Adipose tissue (tissue), 3 donors: Measurements from ENCODE around the gene HEY2. TPM values are rescaled to one million over a fixed set of nuclear protein-coding genes. Genes with fewer than 3 reads are reported as not detected.
"Not testable (repeated sequence)": the region's sequence is repeated elsewhere in the genome, so short reads cannot be mapped to it uniquely, and the experiment has no call there.

Source experiments
- H3K27ac ChIP-seq: one replicate; pipeline ENCODE4 v1.5.1; 2013; ENCODE audit warnings: low read depth, low read length
- WGBS, 3 donors: extraction: QIAGEN DNeasy Blood & Tissue Kit; methylation state at CpG; one replicate each; pipeline ENCODE4 v1.1.7; 2013; 5-methylcytosine and 5-hydroxymethylcytosine counted together
- polyA plus RNA-seq, 3 donors: library from polyadenylated mRNA; stranded (reverse); fragments of 200-250 nt; gene quantifications; one replicate each; pipeline ENCODE4 v1.2.3, GENCODE V29; 2013
- donor health status: healthy with polysubstance abuse.
- donor health status: Bipolar disorder and iron deficiency.
- donor health status: healthy.

HEY2 gene
- polyA plus RNA-seq, 3 donors, result 1.6 to 3.3 (median 1.7) TPM

- WGBS, 3 donors, result 0 to 1% (median 0%) methylated on average over 78 to 100 of the region's 100 CpGs
- peak within 1 kb of the TSS; percentile 81 for H3K27ac ChIP-seq
Measured at GRCh38 chr6:125790358-125791150, 41.1 kb downstream of the HEY2 start, which contains the start of gene NCOA7. NCOA7 (plus strand) TSS chr6:125790960; CDS start chr6:125815355, 24,395 bp downstream.

DNA sequence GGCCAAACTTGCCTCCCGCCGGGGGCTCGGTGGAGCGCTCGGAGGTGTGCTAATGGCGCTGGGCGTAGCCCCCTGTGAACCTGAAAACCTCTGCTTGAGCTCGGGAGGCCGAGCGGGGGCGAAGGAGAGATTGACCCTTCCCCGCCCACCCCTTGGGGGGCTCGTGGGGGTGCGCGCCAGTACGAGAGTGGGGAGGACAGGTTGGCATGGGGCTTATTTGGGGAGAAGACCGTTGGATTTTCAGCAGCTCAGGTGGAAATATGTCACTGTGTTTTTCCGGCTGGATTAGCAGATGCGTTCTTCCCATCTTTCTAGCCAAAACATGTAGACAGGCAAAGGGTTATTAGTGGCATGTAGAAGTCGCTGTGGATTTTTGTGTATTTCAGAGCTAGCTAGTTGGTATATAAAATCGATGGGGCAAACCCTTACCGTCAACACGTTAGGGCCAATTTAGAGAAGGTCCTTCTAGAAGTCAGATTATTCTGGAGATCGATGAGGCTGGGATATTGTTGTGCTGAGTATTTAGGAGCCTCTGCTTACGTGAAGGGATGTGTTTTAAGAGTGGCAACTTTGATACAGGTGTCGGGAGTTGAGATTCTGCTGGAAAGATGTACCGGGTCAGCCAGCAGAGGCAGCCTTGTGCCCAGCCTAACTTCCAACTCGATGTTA, 41.9 kb downstream of the HEY2 start:
- 0 to 1% (median 0%) methylated on average over 28 of the region's 28 CpGs for WGBS, 3 donors
- no peak overlapping the region for H3K27ac ChIP-seq

GRCh38 chr6:125791820-125792165, 42.4 kb downstream of the HEY2 start:
- H3K27ac ChIP-seq, result no peak overlapping the region

- H3K27ac ChIP-seq, result no peak overlapping the region
- 48 to 53% (median 53%) methylated on average over 3 of the region's 3 CpGs for WGBS, 3 donors
Measured at GRCh38 chr6:125792172-125792571, 42.7 kb downstream of the HEY2 start.

DNA sequence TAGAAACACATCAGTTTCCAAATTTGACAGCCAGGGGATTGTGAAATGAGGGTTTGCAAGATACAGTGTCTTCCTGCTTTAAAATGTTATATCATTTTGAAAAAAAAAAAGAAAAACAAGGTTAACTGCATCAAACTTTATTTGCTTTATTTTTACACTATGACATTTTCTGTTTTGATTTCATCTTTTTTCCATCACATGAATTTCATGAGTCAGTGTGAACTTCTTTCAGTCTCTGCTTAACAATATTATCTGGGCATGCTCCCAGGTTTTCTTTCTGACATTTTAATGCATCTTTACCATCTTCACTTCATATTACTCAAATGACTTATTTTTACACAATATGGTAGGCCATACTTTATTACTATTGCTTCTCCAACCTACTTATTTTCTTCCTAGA, 43.2 kb downstream of the HEY2 start:
- H3K27ac ChIP-seq, result no peak overlapping the region

- WGBS, 3 donors, result 66 to 93% (median 75%) methylated on average over 2 of the region's 2 CpGs
- no peak overlapping the region for H3K27ac ChIP-seq
Measured at GRCh38 chr6:125793280-125793679, 43.8 kb downstream of the HEY2 start.

DNA sequence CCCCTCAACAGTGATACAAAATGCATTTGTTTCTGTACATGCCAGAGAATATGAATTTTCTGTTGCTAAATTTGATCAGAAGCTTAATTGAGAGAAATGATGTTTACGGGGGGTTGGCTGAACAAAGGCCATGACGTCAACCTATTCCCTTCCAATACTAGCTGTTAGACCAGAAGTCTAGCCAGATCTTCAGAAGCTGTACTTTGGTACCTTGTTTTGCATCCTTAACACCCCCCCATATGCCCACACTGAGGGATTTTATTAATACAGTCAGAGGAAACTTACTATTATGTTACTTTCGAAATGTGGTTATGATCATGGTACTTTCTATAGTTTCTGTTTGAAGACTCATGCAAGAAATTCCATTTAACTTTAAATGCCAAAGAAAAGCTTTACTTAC, 44.4 kb downstream of the HEY2 start:
- H3K27ac ChIP-seq, result no peak overlapping the region
- WGBS, 3 donors, result 61 to 82% (median 67%) methylated on average over 3 of the region's 3 CpGs

DNA sequence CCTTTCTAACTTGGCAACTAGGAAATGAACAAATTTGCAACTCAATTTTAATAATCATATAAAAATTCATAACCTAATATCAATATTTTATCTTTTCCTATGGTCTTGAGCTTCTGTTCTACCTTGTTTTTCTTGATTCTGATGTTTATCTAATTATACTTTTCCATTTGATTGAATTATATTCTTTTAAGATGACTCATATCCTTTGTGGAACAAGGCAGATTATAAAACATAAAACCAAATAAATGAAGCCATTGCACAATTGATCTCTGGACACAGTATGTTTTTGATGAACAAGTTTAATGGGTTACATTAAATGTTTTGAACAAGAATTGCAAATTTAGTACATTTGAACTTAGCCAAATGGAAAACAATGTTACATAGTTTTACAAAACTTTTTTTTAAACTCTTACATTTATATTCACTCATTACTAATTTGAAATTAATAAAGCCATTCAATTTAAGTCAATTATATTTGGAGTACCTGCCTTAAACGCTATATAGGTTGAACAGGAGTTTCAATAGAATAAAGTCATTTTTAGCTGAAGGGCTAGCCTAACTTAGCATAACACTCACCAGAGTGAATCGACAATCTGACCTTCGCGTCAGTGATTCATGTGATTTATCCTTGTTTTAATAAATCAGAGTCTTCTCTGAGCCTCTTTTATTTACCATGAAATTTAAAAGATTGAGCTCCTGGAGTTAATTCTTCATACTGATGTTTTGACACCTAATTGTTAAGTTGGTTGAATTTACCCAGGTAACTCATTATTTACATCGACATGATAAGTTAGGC, 45.1 kb downstream of the HEY2 start:
- 73 to 92% (median 92%) methylated on average over 5 of the region's 5 CpGs for WGBS, 3 donors

DNA sequence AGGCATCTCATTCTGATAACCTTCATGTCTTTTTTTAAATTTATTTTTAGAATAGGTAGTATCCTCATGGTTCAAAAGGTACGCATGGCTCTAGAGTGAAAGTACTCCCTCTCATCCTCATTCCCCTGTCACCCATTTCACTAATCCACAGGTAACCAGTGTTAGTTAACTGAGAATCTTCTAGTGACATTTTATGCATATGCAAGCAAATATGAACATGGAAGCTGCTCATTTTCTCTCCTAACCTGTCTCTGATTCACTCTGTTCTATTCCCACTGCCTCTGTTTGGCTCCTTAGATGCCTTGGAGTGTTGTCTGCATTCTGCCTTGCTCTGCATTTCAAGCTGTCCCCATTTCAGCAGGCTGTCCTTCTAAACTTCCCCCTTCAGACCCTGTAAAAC, 45.9 kb downstream of the HEY2 start:
- H3K27ac ChIP-seq, result no peak overlapping the region
- WGBS, 3 donors, result 94 to 98% (median 94%) methylated on average over 1 of the region's 1 CpG

More for the DNA sequence above, 45.1 kb downstream of the HEY2 start:
- no peak overlapping the region for H3K27ac ChIP-seq

- 78 to 89% (median 88%) methylated on average over 3 of the region's 3 CpGs for WGBS, 3 donors
- H3K27ac ChIP-seq, result no peak overlapping the region
Measured at GRCh38 chr6:125797120-125797885, 47.9 kb downstream of the HEY2 start.

DNA sequence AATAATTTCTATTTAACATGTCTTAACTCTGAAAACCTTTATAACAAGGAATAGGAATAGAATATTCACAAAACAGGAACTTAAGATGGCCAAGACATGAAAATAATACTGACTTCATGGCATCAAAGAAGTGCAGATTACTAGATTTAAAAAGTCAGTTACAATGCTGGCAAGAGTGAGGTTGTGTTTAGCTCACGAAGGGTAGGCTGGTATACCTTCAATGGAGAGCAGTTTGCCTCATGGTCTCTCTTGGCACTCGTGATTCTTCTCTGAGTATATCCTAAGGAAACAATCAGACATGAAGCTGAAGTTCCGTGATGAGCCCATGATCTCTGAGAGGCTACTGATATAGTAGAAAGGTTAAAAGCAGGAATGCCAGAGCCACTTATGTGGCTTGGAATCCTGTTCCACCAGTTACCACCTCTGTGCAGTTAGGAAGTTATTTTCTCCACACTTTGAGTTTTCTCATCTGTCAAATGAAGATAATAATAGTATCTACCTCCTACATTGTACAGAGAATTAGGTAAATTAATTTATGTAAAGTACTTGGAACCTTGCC, 48.5 kb downstream of the HEY2 start:
- WGBS, 3 donors, result 69 to 79% (median 75%) methylated on average over 3 of the region's 3 CpGs
- no peak overlapping the region for H3K27ac ChIP-seq

DNA sequence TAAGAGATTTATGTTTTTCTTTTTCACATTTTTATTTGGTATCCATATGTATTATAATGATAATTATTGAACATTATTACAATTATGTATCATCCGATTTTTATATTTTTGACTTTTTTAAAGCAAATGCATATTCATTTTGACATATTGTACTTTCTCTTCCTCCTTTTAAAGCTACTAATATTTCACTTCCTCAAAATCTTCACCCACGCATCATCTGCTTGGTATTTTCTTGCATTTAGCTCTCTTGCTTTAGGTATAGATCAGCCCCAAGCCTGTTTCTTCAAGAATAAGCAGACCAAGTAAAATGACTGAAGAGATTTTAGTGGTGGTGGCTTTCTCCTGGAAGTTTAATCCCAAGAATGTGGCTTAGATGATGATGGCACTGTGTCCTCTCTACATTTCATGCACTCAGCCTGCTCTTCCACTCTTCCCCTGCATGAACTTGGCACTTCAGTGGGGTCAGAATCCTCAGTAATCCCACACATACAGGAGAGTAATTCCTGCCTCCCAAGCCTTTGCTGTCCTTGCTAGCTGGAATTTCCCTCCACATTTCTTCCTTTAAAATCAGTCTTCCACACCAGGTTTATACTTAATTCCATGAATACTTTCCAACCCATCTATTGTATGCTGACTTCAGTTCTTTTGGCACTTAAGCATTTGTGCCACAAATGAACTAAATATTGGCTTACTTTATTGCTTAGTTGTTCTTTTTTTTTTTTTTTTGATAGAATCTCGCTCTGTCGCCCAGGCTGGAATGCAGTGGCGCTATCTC, 49.5 kb downstream of the HEY2 start:
- H3K27ac ChIP-seq, result no peak overlapping the region
- 77 to 90% (median 82%) methylated on average over 5 of the region's 5 CpGs for WGBS, 3 donors

- H3K27ac ChIP-seq, result no peak overlapping the region
- 82 to 88% (median 87%) methylated on average over 2 of the region's 2 CpGs for WGBS, 3 donors
Measured at GRCh38 chr6:125802383-125802782, 53.0 kb downstream of the HEY2 start.

GRCh38 chr6:125802943-125803377, 53.5 kb downstream of the HEY2 start:
- 27 to 37% (median 30%) methylated on average over 4 of the region's 4 CpGs for WGBS, 3 donors

DNA sequence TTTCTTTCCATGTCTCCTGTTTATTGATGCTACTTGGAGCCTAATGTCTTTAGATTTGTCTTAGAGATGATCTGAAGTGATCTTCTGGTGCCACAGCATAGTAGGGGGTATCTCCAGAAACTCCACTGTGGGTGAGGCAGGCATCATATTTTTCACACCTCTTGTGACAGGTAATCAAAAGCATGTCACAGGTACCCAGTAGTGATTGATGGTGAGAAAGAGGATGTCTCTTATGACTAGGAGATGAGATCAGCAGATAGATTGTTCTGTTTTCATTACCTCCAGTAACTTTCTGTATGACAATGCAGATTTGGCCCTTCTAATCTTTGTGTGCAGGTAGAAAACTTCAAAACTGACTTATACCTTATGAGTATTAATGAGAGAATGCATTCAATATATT, 54.8 kb downstream of the HEY2 start:
- no peak overlapping the region for H3K27ac ChIP-seq

More at GRCh38 chr6:125802943-125803377, 53.5 kb downstream of the HEY2 start:
- H3K27ac ChIP-seq, result no peak overlapping the region

GRCh38 chr6:125804866-125805425, 55.5 kb downstream of the HEY2 start:
- 88 to 95% (median 93%) methylated on average over 10 of the region's 10 CpGs for WGBS, 3 donors

GRCh38 chr6:125806813-125807212, 57.4 kb downstream of the HEY2 start:
- WGBS, 3 donors, result 57 to 79% (median 63%) methylated on average over 4 of the region's 4 CpGs
- H3K27ac ChIP-seq, result no peak overlapping the region

More at GRCh38 chr6:125804866-125805425, 55.5 kb downstream of the HEY2 start:
- not testable (repeated sequence) for H3K27ac ChIP-seq
